Neural crest cell (in vitro differentiated cells): Measurements from ENCODE around the gene ITIH3. TPM values are rescaled to one million over a fixed set of nuclear protein-coding genes. Genes with fewer than 3 reads are reported as not detected.

Experiments
- DNase-seq: peaks from one replicate; pipeline ENCODE4 v3.0.0; 2021; ENCODE audit warnings: low read depth, mixed read lengths, low spot score
- H3K27ac Mint-ChIP-seq: one replicate; pipeline ENCODE4 v1.8.0; 2021; ENCODE audit warnings: mild to moderate bottlenecking, mixed read lengths; ENCODE audit not compliant: unreplicated experiment
- H3K27me3 Mint-ChIP-seq: 2 replicates; pipeline ENCODE4 v1.8.0; 2021; ENCODE audit warnings: low read depth, mild to moderate bottlenecking, mixed read lengths
- H3K36me3 Mint-ChIP-seq: 2 replicates; pipeline ENCODE4 v1.8.0; 2021; ENCODE audit warnings: low read depth, mild to moderate bottlenecking, mixed read lengths
- H3K4me1 Mint-ChIP-seq: 2 replicates; pipeline ENCODE4 v1.8.0; 2021; ENCODE audit warnings: mixed read lengths
- H3K4me3 Mint-ChIP-seq: one replicate; pipeline ENCODE4 v1.8.0; 2021; ENCODE audit warnings: mild to moderate bottlenecking, mixed read lengths
- H3K9me3 Mint-ChIP-seq: 2 replicates; pipeline ENCODE4 v1.8.0; 2021; ENCODE audit warnings: mixed read lengths
- total RNA-seq: library from RNA; stranded (reverse); gene quantifications from 2 replicates; pipeline ENCODE4 v1.2.1, GENCODE V29; 2021
- TF ChIP-seq, protein P1 (sequence below): fragments of 200-600 bp; sonication (generic); conservative IDR thresholded peaks from 2 replicates; pipeline ENCODE4 v1.5.0; 2021; ENCODE audit warnings: antibody characterized with exemption, mild to moderate bottlenecking

The ITIH3 gene
- total RNA-seq, 1 donor from 2014 or later, result not detected

DNA sequence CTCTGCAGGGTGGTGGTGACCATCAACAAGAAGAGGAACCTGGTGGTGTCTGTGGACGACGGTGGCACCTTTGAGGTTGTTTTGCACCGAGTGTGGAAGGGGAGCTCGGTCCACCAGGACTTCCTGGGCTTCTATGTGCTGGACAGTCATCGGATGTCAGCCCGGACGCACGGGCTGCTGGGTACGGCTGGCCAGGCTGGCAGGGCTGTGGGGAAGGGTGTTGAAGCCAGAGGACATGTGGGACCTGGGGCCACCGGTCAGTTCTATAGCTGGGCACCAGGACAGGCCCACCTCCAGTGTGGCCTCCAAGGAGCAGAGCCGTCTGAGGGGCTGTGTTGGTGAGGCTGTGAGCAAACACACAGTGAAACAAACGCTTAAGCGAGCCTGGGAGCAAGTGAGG is 3.9 kb upstream of the ITIH3 start:
- peak overlapping the region; percentile 35 for H3K27ac Mint-ChIP-seq
- TF ChIP-seq, protein P1, sequence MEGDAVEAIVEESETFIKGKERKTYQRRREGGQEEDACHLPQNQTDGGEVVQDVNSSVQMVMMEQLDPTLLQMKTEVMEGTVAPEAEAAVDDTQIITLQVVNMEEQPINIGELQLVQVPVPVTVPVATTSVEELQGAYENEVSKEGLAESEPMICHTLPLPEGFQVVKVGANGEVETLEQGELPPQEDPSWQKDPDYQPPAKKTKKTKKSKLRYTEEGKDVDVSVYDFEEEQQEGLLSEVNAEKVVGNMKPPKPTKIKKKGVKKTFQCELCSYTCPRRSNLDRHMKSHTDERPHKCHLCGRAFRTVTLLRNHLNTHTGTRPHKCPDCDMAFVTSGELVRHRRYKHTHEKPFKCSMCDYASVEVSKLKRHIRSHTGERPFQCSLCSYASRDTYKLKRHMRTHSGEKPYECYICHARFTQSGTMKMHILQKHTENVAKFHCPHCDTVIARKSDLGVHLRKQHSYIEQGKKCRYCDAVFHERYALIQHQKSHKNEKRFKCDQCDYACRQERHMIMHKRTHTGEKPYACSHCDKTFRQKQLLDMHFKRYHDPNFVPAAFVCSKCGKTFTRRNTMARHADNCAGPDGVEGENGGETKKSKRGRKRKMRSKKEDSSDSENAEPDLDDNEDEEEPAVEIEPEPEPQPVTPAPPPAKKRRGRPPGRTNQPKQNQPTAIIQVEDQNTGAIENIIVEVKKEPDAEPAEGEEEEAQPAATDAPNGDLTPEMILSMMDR, result no peak
- no peaks in the 10 kb centered on the region for H3K36me3 Mint-ChIP-seq
- H3K4me3 Mint-ChIP-seq, result no peak overlapping the region
- DNase-seq, result no peak
- H3K4me1 Mint-ChIP-seq, result peaks cover 20% of the 10 kb centered on the region
- H3K27me3 Mint-ChIP-seq, result no peaks in the 10 kb centered on the region
- no peaks in the 10 kb centered on the region for H3K9me3 Mint-ChIP-seq

DNA sequence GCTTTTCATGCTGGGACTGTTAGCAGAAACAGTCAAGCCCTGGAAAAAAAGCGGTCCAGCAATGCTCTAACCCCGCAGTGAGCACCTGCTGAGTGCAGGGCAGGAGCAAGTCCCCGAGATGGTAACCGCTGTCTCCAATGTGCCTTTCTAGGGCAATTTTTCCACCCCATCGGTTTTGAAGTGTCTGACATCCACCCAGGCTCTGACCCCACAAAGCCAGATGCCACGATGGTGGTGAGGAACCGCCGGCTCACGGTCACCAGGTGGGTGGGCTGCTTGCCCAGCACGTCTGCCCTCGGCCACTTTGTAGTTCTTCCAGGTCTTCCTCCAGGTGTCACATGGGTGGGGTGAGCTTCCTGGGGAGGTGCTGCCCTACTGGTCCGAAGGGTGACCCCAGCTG is 3.2 kb upstream of the ITIH3 start:
- TF ChIP-seq, protein P1, result no peak
- no peak overlapping the region for H3K4me3 Mint-ChIP-seq
- no peaks in the 10 kb centered on the region for H3K9me3 Mint-ChIP-seq
- DNase-seq, result no peak
- peaks cover 20% of the 10 kb centered on the region for H3K4me1 Mint-ChIP-seq
- no peaks in the 10 kb centered on the region for H3K36me3 Mint-ChIP-seq
- H3K27ac Mint-ChIP-seq, result no peak overlapping the region
- H3K27me3 Mint-ChIP-seq, result no peaks in the 10 kb centered on the region

DNA sequence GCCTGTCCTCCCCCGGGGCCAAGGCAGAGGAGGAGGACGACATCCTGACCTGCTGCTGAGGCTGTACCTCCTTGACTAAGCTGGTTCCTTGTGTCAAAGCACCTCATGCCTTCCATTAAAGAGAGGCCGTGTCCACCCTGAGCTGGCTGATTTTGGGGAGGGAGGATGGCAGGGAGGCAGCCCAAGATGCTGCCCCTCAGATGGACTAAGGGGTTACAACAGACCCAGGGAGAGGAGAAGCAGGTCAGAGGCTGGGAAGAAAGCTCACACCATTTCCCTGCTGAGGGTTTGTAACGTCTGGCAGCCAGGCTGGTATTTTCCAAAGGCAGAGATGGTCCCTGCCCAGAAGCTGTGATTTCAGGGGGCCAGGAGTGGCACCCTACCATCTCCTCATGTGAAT is 2.7 kb upstream of the ITIH3 start:
- no peaks in the 10 kb centered on the region for H3K36me3 Mint-ChIP-seq
- no peak for DNase-seq
- no peaks in the 10 kb centered on the region for H3K9me3 Mint-ChIP-seq
- peaks cover 20% of the 10 kb centered on the region for H3K4me1 Mint-ChIP-seq
- H3K4me3 Mint-ChIP-seq, result no peak overlapping the region
- no peak overlapping the region for H3K27ac Mint-ChIP-seq
- H3K27me3 Mint-ChIP-seq, result no peaks in the 10 kb centered on the region
- TF ChIP-seq, protein P1, result no peak

DNA sequence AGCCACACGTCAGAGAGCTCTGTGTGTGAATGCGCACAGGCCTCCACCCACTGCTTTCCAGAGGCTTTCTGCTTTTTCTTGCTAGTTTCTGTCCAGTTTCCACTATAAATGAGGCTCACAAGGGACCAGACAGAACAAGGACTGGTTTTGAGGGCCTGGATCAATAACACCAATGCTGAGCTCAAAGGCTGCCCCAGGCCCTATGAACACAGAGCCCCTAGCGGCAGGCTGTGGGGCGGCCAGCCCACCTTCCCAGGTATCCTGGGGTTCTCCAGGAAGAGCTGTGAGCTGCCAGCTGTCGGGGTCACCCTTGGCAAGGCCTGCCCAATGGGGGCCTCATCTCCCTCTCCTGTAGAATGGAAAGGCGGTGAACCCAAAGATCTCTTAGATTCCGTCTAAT is 2.2 kb upstream of the ITIH3 start:
- TF ChIP-seq, protein P1, result peak; percentile 40
- H3K4me3 Mint-ChIP-seq, result no peak overlapping the region
- H3K27ac Mint-ChIP-seq, result no peak overlapping the region
- peaks cover 20% of the 10 kb centered on the region for H3K4me1 Mint-ChIP-seq
- H3K9me3 Mint-ChIP-seq, result no peaks in the 10 kb centered on the region
- DNase-seq, result no peak
- no peaks in the 10 kb centered on the region for H3K27me3 Mint-ChIP-seq
- H3K36me3 Mint-ChIP-seq, result no peaks in the 10 kb centered on the region

DNA sequence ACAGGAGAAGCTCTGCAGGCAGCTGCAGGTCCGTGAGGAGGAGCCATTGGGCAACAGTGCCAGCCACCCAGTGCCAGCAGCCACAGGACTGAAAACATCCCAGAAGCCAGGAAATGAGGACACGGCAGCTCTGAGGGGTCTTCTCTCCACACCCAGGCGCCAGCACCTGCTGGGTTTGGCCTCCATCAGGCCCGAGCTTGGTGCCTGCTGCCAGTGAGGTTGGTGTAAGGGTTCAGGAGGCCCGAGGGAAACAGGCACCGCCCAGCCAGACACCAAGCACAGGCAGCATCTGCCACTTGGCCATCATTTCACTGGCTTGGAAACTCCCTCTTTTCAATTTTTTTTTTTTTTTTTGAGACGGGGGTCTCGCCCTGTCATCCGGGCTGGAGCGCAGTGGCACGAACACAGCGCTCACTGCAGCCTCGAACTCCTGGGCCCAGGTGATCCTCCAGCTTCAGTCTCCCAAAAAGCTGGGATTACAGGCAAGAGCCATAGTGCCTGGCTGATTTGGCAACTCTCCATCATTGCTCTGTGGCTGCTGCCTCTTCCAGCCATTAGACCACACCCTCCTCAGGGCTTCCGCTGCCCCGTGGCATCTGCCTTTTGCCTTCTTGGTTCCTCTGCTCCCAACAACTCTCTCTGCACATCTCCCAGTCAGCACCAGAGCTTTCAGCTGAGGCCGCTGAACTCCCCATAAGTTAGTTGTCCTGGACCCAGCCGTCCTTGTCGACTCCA is 1.5 kb upstream of the ITIH3 start:
- peak overlapping the region; percentile 94 for H3K27ac Mint-ChIP-seq
- no peaks in the 10 kb centered on the region for H3K27me3 Mint-ChIP-seq
- H3K36me3 Mint-ChIP-seq, result no peaks in the 10 kb centered on the region
- no peak overlapping the region for H3K4me3 Mint-ChIP-seq
- H3K9me3 Mint-ChIP-seq, result no peaks in the 10 kb centered on the region
- peaks cover 20% of the 10 kb centered on the region for H3K4me1 Mint-ChIP-seq
- no peak for DNase-seq
- TF ChIP-seq, protein P1, result no peak
